C4-2B (cell line): ENCODE measurements around the gene AHCYL1.
A peak's percentile ranks its signal among the peaks of the same experiment; 100 is the strongest.

Source experiments
- H3K27ac ChIP-seq: fragments of 450-650 bp; 2 replicates; pipeline ENCODE4 v1.5.1; 2017
- ZFX ChIP-seq: fragments of 450-650 bp; IDR thresholded peaks from 2 replicates; pipeline ENCODE4 v1.6.1; 2017
- TF ChIP-seq, protein P1 (sequence below): fragments of 450-650 bp; conservative IDR thresholded peaks from 2 replicates; pipeline ENCODE4 v1.5.1; 2017; ENCODE audit warnings: mild to moderate bottlenecking

The AHCYL1 gene

GRCh38 chr1:110007046-110007830, 22.7 kb downstream of the AHCYL1 start:
- no peak overlapping the region for H3K27ac ChIP-seq
- no peak for TF ChIP-seq ZFX
- TF ChIP-seq, protein P1, sequence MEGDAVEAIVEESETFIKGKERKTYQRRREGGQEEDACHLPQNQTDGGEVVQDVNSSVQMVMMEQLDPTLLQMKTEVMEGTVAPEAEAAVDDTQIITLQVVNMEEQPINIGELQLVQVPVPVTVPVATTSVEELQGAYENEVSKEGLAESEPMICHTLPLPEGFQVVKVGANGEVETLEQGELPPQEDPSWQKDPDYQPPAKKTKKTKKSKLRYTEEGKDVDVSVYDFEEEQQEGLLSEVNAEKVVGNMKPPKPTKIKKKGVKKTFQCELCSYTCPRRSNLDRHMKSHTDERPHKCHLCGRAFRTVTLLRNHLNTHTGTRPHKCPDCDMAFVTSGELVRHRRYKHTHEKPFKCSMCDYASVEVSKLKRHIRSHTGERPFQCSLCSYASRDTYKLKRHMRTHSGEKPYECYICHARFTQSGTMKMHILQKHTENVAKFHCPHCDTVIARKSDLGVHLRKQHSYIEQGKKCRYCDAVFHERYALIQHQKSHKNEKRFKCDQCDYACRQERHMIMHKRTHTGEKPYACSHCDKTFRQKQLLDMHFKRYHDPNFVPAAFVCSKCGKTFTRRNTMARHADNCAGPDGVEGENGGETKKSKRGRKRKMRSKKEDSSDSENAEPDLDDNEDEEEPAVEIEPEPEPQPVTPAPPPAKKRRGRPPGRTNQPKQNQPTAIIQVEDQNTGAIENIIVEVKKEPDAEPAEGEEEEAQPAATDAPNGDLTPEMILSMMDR, result no peak

DNA sequence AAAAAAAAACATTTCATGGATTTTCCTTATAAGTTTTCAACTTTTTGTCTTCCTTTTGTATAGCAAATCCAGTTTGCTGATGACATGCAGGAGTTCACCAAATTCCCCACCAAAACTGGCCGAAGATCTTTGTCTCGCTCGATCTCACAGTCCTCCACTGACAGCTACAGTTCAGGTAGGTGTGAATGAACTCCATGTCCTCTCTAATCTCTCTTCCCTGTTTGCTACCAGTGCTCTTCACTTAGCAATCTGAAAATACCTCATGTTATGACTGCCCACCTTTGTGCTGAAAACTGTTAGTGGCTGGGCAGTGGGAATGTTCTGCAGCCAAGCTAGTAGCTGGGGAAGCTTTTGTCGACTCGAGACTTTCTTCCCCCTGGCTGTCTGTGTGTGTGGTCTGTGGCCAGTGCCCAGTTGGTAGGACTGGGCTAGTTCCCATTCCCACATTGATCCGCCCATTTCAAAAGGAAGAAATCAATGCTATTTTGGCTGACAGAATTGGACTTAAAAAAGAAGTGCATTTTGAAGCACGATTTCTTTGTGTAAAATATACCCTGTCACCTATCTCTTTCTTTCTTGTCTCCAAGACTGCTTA, 24.5 kb downstream of the AHCYL1 start:
- no peak overlapping the region for H3K27ac ChIP-seq
- TF ChIP-seq, protein P1, result no peak
- no peak for TF ChIP-seq ZFX

DNA sequence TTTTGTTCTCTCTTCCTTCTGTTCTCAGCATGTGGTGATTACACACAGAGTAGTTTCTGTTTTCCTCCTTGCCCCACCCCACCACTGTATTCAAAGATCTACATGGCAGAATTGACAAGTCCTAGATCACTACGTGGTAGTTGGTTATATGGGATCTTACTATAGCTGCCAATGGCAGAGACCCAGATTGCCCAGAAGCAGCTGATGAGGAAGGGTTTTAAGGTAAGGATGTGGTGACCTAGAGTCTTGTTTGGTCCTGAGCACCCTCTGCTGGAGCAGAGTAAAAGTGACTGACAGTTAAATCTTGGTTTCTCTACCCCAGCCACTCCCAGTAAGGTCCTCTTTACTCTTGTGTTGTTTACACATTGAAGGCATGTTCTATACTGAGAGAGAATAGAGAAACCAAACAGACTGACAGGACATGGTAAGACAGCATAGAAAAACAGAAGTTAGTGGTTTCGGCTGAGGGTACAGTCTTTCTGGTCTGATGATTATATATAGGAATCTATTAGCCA, 27.0 kb downstream of the AHCYL1 start:
- TF ChIP-seq ZFX, result no peak
- TF ChIP-seq, protein P1, result peak; percentile 69
- H3K27ac ChIP-seq, result no peak overlapping the region

- TF ChIP-seq ZFX, result no peak
- TF ChIP-seq, protein P1, result no peak
- no peak overlapping the region for H3K27ac ChIP-seq
These were observed 27.7 kb downstream of the AHCYL1 start for GRCh38 chr1:110012100-110012780.

DNA sequence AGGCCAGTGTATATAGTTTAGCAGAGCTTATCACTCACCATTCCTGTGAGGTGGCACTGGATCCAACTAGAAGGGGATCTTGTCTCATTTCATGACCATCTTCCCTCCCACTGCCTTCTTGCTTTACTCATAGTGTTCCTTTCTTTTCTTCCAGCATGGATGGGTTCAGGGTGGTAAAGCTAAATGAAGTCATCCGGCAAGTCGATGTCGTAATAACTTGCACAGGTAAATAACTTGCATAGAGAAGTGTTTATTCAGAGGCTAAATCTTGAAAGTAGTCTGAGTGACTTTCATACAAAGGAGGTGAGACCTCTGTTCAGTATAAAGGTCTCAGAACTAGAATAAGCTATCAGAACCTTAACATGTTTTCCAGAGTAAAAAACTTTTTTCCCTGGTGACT, 33.2 kb downstream of the AHCYL1 start:
- TF ChIP-seq ZFX, result no peak
- TF ChIP-seq, protein P1, result no peak
- no peak overlapping the region for H3K27ac ChIP-seq

DNA sequence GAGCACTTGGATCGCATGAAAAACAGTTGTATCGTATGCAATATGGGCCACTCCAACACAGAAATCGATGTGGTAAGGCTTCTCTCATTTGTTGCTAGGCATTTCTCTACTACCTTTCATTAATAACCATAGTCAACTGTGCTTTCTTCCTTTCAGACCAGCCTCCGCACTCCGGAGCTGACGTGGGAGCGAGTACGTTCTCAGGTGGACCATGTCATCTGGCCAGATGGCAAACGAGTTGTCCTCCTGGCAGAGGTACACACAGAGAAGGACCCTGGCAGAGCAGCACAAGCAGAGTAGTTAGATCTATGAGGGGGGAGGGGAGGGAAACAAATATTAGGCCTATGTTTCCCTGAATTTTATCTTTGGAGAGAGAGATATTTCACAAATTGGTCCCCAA, 33.8 kb downstream of the AHCYL1 start:
- no peak for TF ChIP-seq ZFX
- TF ChIP-seq, protein P1, result no peak
- H3K27ac ChIP-seq, result no peak overlapping the region

DNA sequence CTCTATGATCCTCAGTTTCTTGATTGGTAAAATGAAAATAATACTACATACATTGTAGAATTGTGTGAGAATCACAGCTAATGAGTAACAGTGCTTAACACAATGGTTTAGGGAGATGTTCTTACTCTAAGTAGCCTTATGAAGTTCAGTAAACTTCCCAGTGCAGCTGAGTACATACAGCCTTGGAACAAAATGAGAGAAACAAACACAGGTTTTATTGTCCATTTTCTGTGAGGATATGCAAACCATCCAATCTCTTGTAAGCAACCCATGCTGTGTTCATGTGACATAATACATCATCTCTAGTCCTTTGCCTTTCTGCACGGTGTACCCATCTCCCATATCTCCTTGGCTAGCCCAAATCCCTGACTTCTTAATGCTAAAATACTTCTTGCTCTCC, 35.2 kb downstream of the AHCYL1 start:
- TF ChIP-seq, protein P1, result no peak
- no peak for TF ChIP-seq ZFX
- no peak overlapping the region for H3K27ac ChIP-seq
